T-helper 17 cell (primary cell): Measurements from ENCODE around the gene WDR19. TPM values are rescaled to one million over a fixed set of nuclear protein-coding genes. Genes with fewer than 3 reads are reported as not detected.

ENCODE experiments used
- ATAC-seq: fragments of 150-1000 bp; cut with Tn5 transposase; 2 replicates; pipeline ENCODE4 v1.10.0; 2021; ENCODE audit warnings: mild to moderate bottlenecking, moderate library complexity
- DNase-seq, 3 donors: peaks; one replicate each; pipeline versions ENCODE4 v3.0.0 to v3.0.0-alpha.2; 2020 to 2021
- H3K9me3 ChIP-seq: one replicate; pipeline ENCODE4 v1.7.0; 2013; ENCODE audit warnings: low read length, mild to moderate bottlenecking; ENCODE audit not compliant: control insufficient read depth, poor library complexity, severe bottlenecking
- H3K27ac Mint-ChIP-seq: one replicate; pipeline ENCODE4 v1.8.0; 2022; ENCODE audit warnings: mild to moderate bottlenecking, moderate library complexity, mixed read lengths
- H3K27me3 Mint-ChIP-seq: one replicate; pipeline ENCODE4 v1.8.0; 2022; ENCODE audit warnings: mixed read lengths
- H3K36me3 Mint-ChIP-seq: one replicate; pipeline ENCODE4 v1.8.0; 2022; ENCODE audit warnings: low read depth, mixed read lengths
- H3K4me1 Mint-ChIP-seq: one replicate; pipeline ENCODE4 v1.8.0; 2022; ENCODE audit warnings: mild to moderate bottlenecking, mixed read lengths
- H3K4me3 Mint-ChIP-seq: one replicate; pipeline ENCODE4 v1.8.0; 2022; ENCODE audit warnings: mild to moderate bottlenecking, moderate library complexity, mixed read lengths
- total RNA-seq, 4 donors: library from RNA in 2 of 4; stranded (reverse) in 2 of 4; gene quantifications; one replicate each; pipeline ENCODE4 v1.2.3 and lab custom pipeline; 2022 to 2026

Gene WDR19
- total RNA-seq, 2 donors from 2014 or later = 14.1 to 15.5 TPM

DNA sequence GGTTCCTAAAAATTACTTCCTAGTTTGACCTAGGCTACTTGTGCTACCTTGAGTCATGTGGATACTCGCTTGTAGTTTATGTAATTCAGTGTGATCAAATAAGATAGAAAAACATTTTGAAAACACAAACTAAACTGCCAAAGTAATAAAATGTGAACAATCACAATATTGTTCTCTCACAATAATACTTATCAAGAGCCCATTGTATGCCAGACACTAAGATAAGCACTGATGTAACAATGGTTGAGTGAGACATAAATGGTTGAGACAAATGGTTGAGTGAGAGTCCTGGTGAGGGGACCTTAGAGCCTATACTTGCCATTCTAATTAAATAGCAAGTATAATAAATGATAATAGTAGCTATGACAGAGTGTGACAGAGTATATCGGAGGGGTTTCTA lies 142.1 kb downstream of the WDR19 start:
- Mint-ChIP-seq H3K27me3 (no peaks in the 10 kb centered on the region), H3K4me1 (peaks cover 7% of the 10 kb centered on the region), H3K27ac (no peak overlapping the region), H3K36me3 (peaks cover 9% of the 10 kb centered on the region), H3K4me3 (no peak overlapping the region)
- ATAC-seq = no peak
- no peak for DNase-seq
- H3K9me3 ChIP-seq = no peaks in the 10 kb centered on the region

DNA sequence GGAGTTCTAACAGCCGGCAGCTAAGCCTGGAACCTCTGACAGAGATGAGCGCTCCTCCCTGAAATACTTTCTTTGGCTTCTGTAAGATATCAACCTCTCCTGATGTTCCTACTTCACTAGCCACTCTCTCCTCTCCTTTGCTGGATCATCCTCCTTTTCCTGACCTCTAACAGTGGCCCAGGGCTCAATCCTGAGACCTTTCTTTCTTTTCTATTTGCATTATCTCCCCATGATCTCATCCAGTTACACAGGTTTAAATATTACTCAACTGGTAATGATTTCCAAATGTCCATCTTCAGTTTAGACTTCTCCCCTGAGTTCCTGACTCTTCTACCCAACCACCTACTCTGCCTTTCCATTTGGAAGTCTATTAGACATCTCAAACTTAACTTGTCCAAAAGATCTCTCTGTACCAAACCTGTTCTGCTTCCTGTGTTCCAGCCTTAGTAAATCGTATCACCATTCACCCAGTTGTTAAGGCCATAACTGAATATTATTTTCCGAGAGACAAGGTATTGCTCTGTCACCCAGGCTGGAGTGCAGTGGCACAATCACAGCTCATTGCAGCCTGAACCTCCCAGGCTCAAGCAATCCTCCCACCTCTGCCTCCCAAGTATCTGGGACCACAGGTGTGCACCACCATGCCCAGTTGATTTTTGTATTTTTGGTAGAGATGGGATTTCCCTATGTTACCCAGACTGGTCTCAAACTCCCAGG lies 142.7 kb downstream of the WDR19 start:
- H3K36me3 Mint-ChIP-seq = peaks cover 9% of the 10 kb centered on the region
- H3K4me1 Mint-ChIP-seq = peaks cover 7% of the 10 kb centered on the region
- ATAC-seq = no peak
- H3K9me3 ChIP-seq = no peaks in the 10 kb centered on the region
- no peaks in the 10 kb centered on the region for H3K27me3 Mint-ChIP-seq
- H3K4me3 Mint-ChIP-seq = no peak overlapping the region
- DNase-seq = no peak
- peak overlapping the region; percentile 91 for H3K27ac Mint-ChIP-seq

DNA sequence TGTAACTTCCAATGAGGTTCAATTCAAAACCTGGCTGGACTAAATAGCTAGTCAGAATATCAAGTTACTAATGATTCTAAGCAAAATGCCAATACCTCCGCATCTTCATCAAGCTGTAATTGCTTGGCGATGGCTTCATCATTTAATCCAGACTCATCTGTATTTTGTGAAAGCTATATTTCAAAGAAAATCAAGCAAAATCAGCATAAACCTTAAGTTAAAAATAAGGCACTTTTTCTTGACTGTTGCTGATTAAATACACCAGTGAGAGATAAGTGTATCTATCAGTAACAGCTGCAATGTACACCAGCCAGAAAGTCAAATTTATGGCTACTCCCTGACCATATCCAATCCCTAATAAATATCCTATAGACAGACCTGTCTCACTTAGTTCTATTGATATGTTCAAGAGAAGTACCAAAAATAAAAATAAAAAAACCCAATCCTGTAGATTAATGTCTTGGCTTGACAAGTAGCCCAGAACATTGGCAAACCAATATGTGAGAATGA lies 144.2 kb downstream of the WDR19 start:
- DNase-seq = no peak
- Mint-ChIP-seq H3K4me1 (peaks cover 12% of the 10 kb centered on the region), H3K36me3 (peaks cover 9% of the 10 kb centered on the region), H3K27me3 (no peaks in the 10 kb centered on the region), H3K4me3 (no peak overlapping the region), H3K27ac (no peak overlapping the region)
- ATAC-seq = no peak
- no peaks in the 10 kb centered on the region for H3K9me3 ChIP-seq

DNA sequence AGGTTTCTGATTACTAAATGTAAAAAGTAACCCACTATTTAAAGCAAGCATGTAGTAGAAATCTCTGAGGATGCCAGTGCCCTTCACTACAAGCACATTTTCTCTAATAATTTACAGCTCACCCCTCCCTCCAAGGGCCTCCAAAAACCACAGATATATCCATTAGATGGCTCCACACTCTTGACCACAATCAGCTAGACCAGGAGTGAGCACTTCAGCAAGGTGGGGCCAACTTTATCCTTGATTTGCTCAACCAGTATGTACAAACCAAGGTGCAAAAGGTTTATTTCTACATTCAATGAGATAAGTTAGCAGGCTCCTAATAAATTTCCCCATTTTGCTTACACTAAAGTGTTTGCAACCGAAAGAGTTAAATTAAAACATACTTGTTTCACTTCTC lies 148.0 kb downstream of the WDR19 start:
- DNase-seq (no peak), ATAC-seq (no peak)
- no peaks in the 10 kb centered on the region for H3K9me3 ChIP-seq
- H3K4me3 Mint-ChIP-seq = no peak overlapping the region
- no peaks in the 10 kb centered on the region for H3K27me3 Mint-ChIP-seq
- H3K4me1 Mint-ChIP-seq = peaks cover 14% of the 10 kb centered on the region
- H3K36me3 Mint-ChIP-seq = peaks cover 2% of the 10 kb centered on the region
- no peak overlapping the region for H3K27ac Mint-ChIP-seq

DNA sequence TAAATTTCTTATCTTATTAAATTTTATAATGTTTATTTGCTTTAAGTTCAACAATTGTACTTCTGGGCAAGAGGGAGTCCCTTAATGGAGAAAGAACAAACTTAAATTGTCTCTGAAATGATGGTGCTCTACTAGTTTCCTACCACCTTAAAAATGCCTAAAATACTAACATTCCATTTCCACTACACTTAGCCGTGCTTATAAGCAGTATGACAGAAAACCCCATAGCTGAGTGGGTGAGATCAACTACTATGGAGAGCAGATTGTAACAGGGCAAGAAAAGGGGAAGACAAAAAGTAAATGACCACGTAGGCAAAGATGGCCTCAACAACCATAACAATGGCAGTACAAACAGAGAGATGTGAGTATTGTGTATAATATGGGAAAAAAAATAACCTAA lies 148.9 kb downstream of the WDR19 start:
- H3K4me1 Mint-ChIP-seq = peaks cover 18% of the 10 kb centered on the region
- ATAC-seq (no peak), DNase-seq (no peak)
- H3K36me3 Mint-ChIP-seq = no peaks in the 10 kb centered on the region
- H3K27ac Mint-ChIP-seq = no peak overlapping the region
- no peaks in the 10 kb centered on the region for H3K9me3 ChIP-seq
- H3K4me3 Mint-ChIP-seq = no peak overlapping the region
- no peaks in the 10 kb centered on the region for H3K27me3 Mint-ChIP-seq

Other genes starting within 250 kb of the WDR19 start
- gene TMEM156, start 150.1 kb upstream of the WDR19 start, total RNA-seq = 10 to 100 TPM; 25.6 to 30.2 TPM
- 10 to 100 TPM; 34.3 to 44.4 TPM for gene KLHL5, start 120.3 kb upstream of the WDR19 start, total RNA-seq
- gene RFC1, start 183.8 kb downstream of the WDR19 start, total RNA-seq = 10 to 100 TPM; 72.5 to 86.3 TPM
- gene KLB, start 224.4 kb downstream of the WDR19 start, total RNA-seq = under 1 TPM in 1 of 2 donors, not detected in 1; 0.05 TPM